Activated naive CD8-positive, alpha-beta T cell treated with anti-CD3 and anti-CD28 coated beads, Interleukin-2, amount 50 U/mL, for 16 hours (primary cell): ENCODE data around the gene DACT2.

Experiments used
- DNase-seq: peaks from one replicate; pipeline ENCODE4 v3.0.0-alpha.2; 2020; ENCODE audit warnings: low read depth, low spot score

DACT2 gene

DNA sequence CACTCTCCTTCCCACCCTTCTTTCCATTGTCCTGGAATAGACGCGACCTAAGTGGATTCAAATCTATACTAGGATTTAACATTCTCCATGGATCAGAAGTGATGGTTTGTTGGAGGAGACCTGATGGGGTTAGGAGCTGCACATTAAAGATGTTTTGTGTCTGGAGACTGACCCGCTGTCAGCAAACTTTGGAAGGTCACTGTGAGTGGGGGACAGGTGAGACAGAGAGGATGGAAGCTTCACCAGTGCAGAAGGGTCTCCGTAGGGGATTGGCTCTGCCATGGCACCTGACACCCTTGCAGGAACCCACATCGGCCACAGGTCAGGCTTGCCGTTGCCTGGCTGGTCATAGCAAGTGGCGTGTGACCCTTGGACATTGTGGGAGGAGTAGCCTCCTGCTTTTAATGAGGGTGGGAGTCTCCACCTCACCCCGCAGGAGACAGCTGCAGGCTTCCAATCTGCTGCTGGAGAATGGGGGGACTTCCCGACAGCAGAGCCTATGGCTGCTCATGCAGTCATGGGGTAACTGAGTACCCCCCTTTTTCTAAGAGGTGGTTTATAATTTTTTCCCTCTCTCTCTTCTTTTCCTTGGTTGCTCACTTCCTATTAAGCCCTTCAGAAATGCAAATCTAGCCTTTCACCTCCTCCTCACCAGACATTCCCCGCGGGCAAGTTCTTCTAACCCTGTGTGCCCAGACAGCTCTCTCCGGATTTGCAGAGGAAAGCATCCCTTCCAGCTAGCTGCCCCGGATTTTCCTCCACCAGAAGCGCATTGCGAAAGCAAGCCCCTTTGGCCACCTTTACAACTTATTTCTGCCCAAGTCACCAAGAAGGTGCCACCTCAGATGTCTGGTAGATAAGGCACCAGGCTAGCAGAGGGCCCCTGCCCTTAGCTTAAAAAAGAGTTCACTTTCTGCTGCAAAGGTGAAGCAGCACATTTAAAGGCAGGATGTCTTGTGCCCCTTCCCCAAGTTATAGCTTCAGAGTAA is 53.5 kb downstream of the DACT2 start:
- no peak for DNase-seq

DNA sequence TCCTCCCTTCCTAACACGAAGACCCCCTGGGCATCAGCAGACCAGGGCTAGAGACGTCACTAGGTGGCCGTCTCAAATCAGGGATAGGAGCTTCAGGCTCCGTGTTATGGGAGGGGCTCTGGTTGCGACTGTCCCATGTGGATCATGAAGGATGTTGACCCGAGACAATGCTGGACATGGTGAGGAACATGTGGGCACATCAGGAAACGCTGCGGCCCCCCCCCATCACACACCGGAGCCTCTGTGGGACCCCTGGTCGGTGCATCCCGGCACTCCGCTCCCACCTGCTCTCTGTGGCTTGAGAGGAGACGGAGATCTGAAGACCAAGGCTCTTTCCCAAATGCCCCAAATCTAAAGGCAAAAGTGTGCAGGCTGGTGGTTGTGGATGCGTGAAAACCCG is 54.2 kb downstream of the DACT2 start:
- DNase-seq = no peak

DNA sequence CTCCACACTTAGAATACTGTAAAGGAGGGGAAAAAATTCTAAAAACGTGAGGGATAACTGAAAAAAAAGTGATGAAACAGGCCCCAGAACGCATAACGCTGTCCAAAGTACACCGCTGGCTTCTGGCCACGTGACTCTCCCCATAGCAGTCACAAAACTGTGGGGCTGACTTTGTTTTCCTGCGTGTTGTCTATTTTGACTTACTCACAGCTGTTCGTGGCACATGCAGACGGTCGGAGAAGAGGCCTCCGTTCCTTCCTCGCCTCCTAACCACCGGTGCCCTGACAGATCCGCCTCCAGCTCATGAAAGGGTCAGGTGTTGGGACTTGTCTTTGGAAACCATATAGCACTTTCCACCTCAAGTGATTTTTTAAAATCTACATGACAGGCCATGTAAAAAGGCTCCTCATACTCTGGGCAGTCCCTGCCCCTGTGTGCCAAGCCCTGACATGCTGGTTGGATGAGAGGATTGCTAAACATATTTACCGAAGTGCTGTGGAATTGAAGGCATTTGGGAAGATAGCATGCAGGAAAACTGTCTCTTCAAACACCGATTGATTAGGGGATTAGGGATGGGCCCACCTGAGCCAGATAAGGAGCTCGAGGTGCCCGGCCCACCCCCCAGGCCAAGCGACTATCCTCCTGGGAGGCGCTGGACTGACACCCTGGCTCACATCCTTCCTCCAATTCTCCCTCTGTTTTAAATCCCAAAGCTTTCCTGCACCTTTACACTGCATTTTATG is 54.8 kb downstream of the DACT2 start:
- DNase-seq = no peak

DNA sequence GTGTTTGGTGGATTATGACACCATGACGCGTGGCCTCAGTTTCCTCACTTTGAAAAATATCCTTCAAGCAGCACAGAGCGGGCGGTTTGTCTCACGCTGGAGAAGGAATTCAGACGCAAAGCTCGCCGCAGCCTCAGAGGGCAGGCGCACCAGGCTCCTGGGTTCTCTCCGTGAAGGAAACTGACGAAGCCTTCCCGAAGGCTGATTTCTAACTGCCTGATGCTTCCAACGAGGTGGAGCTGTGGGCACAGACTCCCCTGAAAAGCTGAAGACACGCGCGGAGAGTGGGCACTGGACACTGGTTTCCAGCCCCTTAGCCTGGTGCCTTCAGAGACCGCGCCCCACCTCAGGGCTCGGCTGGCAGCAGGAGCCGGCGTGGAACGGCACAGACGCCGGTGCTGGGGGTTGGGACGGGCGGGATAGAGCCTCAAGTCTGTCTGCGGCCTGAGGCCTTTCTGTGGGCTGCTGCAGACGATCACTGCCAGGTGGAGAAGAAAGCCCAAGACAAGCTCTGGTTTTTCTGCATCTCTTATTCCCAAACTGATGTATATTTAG is 56.1 kb downstream of the DACT2 start:
- DNase-seq = no peak

DNA sequence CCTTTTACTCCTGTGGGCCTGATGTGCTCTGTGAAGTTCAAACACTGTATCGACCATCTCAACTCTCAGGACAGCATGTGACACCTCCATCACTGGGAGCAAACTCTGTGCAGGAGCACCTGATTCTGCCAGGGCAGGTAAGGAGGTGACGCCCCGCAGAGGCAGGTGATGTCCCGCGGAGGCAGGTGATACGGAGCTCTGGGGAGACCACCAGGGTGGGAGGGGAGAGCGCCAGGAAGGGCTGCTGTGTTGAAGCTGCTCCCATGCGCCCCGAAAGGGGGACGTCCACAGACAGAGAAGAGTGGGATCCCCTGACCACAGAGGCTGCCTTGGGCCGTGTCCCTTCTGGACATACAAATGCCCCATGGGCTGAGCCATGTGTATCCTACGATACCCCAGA is 58.3 kb downstream of the DACT2 start:
- no peak for DNase-seq

DNA sequence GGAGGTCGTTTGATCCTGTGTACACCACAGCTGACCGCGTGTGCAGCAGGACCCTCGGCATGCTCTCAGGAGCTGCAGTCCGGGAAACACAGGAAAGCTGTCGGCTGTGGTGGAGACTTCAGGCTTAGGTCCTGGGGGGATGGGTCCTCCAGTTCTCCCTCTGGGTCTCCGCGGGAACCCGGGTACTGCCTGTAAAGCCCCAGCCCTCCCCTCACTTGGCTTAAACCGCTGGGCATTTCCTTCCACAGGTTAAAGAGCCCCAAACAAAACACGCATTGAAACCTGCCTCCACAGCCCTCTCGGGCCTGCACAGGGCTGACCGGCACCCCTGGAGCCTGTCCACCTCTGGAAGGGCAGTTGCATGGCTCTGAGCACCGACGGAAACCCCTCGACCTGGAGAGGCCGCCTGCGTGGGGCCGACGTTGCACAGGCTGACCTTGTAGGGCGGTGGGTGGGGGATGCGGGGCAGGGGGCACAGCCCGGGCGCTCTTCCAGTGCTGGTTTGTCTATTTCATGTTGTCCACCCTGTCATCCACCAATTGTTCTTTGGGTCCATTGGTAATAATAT is 59.1 kb downstream of the DACT2 start:
- no peak for DNase-seq

DNA sequence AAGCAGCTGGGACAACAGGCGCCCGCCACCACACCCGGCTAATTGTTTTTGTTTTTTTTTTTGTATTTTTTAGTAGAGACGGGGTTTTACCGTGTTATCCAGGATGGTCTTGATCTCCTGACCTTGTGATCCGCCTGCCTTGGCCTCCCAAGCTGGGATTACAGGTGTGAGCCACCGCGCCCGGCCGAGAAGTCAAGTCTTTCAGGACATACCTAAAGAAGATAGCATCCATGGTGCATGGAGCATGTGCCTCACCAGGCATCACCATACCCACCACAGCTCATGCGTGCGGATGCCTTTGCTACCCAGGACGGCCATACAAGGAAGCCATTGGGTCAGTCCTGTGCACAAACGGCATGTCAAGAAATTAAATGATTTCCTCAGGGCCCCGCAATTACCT is 60.8 kb downstream of the DACT2 start:
- DNase-seq = no peak

DNA sequence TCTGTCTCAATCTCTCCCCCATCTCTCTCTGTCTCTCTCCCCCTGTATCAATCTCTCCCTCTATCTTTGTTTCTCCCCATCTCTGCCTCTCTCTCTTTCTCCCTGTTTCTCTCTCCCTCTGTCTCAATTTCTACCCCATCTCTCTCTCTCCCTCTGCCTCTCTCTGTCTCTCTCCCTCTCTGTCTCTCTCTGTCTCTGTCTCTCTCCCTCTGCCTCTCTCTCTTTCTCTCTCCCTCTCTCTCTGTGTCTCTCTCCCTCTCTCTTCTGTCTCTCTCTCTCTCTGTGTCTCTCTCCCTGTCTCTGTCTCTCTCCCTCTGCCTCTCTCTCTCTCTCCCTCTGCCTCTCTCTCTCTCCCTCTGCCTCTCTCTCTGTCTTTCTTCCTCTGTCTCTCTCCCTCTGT is 62.6 kb downstream of the DACT2 start:
- DNase-seq = no peak
